ENCODE results near the gene BCAR3.
"Not testable (repeated sequence)": the region's sequence is repeated elsewhere in the genome, so short reads cannot be mapped to it uniquely, and the experiment has no call there.

BCAR3 gene

GRCh38 chr1:93707956-93708355, 26.3 kb upstream of the BCAR3 start:
- in situ Hi-C loops (cut with MboI; ENCODE audit: low sequenced_read_pairs) = no loop called here

- in situ Hi-C loops (cut with MboI; ENCODE audit: low sequenced_read_pairs) = no loop called here
Observed at GRCh38 chr1:93705892-93706500, 24.4 kb upstream of the BCAR3 start.

DNA sequence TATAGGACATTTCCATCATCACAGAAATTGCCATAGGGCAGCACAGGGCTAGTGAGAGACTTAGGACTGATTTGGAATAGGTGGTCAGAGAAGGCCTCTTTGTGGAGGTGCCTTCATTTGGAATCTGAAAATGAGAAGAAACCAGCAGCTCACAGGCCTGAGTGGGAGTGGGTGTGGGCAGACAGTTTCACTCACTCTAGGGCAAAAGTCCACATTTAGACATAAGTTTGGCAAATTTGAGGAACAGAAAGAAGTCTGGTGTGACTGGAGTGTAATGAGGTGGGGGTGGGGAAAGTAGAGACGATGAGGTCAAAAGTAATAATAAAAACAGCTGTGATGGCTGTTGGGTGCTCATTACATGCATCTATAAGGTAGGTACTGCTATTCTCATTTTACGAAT, 22.4 kb upstream of the BCAR3 start:
- in situ Hi-C loops (cut with MboI; ENCODE audit: low sequenced_read_pairs) = no loop called here

DNA sequence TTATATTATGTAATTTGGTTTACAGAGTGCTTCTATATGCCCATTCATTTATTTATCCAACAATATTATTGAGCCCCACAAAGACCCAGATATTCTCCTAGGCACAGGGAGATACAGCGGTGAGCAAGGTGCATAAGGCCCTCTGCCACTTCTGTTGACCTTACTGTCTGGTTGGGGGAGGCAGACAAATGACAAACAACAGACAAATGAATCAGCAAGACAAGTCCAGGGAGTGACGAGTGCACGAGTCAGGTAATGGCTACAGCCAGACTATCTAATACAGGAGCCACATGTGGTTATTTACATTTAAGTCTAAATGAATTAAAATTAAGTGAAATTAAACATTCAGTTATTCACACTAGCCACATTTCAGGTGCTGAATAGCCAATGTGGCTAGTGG, 22.0 kb upstream of the BCAR3 start:
- in situ Hi-C loops (cut with MboI; ENCODE audit: low sequenced_read_pairs) = no loop called here

DNA sequence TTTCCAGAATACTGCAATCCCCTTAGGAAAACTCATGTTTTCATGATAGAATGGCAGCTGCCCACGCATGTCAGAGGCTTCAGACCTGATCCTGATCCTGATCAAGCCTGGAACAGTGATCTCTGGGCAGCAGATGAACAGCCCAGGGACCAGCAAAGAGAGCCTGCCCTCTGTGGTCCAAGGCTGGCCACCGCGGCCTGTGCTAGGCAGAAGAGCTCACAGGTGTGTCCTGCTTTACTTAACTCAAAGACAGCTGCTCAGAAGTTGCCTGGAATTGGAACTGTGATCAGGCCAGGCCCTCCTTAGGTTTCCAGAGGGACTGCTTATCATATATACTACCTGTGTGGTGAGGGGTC, 21.2 kb upstream of the BCAR3 start:
- in situ Hi-C loops (cut with MboI; ENCODE audit: low sequenced_read_pairs) = no loop called here

DNA sequence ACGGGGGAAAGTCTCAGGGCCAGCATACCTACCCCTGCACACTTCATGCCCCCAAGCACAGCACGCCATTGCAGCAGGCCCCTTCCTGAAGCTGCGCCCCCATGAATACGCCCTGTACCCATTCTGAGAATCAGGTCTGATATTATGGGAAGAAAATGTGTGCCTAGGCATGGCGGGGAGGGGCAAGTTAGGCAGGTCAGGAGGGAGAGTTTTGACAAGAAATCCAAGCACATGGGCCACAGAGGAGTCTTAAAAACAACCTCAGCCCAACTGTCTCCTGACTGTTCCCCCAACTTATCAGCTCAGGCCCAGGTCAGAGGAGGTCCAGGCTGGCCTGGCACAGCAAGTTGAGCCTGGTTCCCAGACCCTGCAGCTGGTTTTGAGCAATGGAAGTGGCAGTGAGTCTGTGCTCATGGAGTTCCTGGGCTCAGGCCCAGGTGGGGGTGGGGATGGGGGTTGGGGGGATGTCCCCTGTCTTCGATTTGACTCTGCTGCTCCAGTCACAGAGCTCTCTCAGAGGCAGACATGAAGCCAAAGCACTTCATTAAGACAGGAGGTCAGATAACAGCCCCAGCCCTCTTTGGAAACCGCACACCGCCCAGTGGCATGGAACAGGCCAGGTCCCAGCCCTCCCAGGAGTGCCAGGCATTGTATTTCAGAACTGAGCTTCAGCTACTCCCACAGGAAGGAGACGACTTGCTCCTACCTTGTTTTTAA, 20.6 kb upstream of the BCAR3 start:
- in situ Hi-C loops (cut with MboI; ENCODE audit: low sequenced_read_pairs) = no loop called here

DNA sequence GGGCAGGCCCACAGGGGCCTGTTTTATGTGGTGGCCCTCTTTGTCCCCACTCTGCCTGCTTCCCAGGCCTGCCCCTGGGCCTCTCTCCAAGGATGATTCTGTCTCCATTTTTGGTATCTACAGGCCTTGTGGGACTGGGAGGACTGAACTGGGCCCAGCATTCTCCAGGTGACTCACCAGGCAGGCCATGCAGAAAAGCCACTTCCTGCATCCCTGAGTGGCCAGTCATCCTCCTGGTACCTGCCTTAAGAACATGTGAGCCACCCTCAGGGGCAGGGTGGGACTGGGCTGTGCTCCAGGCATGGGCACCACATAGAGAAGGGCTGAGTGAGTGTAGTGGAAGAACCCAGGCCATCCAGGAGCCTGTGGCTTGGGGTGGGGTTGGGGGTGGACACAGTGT, 20.0 kb upstream of the BCAR3 start:
- in situ Hi-C loops (cut with MboI; ENCODE audit: low sequenced_read_pairs) = no loop called here

- in situ Hi-C loops (cut with MboI; ENCODE audit: low sequenced_read_pairs) = no loop called here
Observed at GRCh38 chr1:93700532-93701469, 19.2 kb upstream of the BCAR3 start.

- in situ Hi-C loops (cut with MboI; ENCODE audit: low sequenced_read_pairs) = no loop called here
Observed at GRCh38 chr1:93699503-93700168, 18.0 kb upstream of the BCAR3 start.

DNA sequence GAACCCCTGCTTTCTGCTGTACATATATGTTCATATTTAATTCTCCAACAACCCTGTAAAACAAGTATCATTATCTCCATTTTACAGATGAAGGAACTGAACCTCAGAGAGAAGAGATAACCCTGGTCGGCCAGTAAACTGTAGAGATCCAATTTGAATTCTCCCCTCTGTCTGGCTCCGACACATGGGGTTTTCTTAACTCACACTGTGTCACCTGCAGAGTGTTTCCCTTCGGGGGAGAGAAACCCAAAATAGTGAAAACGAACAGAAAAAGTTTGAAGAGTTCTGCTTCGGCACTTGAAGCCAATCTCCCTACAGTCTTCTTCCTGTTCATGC, 17.4 kb upstream of the BCAR3 start:
- in situ Hi-C loops (cut with MboI; ENCODE audit: low sequenced_read_pairs) = no loop called here

DNA sequence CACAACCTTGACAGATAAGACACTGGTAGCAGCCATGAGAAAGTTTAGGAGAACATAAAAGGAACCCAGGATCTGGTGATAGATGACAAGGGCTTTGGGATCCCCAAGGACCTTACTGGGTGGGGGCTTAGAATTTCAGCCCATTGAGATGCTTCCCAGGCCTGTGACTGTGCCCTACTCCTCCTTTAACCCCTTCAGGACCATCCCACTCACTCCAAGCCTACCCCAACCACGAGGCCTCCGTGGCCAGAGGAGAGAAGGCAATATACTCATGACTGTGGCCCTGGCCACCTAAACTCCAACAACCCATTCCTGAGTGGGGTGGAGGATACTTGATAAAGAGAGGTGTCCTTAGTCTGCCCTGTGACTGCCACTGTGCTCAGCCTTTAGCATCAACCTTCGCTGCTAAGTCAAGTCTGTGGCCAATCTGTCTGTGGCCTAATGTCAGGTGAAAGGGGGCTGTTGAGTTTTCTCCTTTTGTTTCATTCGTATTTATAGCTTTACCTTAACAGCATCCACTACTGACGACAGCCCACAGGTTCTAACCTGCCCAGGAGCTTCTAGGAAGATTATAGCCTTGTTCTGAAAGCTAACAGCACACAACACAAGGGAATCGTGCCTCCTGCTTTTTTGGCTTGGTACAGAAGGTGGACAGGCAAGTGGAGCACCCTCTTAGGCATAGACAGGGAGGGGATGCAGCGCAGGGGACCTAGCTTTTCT, 16.9 kb upstream of the BCAR3 start:
- in situ Hi-C loops (cut with MboI; ENCODE audit: low sequenced_read_pairs) = no loop called here

DNA sequence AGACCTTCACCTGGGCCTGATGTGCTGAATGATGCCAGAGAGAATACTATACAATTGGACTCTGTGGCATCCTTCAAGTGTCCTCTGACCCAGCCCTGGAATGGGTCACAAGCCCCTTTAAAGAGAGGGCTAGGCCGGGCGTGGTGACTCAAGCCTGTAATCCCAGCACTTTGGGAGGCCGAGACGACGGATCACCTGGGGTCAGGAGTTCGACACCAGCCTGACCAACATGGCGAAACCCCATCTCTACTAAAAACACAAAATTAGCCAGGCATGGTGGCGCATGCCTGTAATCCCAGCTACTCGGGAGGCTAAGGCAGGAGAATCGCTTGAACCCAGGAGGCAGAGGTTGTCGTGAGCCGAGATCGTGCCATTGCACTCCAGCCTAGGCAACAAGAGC, 15.9 kb upstream of the BCAR3 start:
- in situ Hi-C loops (cut with MboI; ENCODE audit: low sequenced_read_pairs) = not testable (repeated sequence)

DNA sequence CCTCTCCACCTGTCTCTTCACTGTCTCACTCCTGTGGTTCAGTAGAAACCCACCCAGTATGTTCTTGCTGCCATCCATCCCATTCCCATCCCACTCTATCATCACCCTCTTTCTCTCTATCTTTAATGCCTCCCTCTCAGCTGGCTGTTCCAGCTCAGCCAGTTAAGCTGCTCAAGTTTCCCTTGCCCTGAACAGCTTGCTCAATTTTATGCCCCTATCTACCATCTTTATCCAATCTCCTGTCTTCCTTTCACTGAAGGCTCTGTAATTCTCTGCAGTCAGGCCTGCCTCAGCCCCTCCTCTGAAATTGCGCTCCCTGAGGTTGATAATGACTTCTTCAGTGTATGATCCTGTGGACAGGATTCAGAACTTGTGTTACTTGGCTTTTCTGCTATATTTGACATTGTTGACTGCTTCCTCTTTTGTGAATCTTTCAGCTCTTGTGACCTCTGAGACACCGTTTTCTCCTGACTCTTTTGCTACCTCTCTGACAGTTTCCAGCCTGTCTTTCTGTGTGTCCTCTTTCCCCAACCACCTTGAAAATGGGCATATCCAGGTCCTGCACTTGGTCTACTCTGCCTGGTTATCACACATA, 13.9 kb upstream of the BCAR3 start:
- in situ Hi-C loops (cut with MboI; ENCODE audit: low sequenced_read_pairs) = no loop called here

DNA sequence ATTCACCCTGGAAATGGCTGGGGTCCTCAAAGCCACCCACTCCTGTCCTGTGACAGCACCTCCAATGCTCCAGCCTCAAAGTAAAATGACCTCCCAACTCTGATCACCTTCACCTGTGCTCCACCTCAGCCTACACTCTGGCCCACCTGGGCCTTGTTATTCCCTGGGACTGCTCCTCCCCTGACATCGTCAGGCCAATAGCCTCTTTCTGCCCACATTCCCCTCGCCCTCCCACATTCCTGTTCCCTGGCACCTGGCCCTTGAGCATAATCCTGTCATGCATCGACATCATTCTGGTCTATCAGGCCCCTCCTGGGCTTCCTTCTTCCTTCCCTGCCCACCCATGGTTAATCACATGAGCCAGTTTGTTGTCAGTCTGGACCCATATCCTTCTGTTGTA, 13.2 kb upstream of the BCAR3 start:
- in situ Hi-C loops (cut with MboI; ENCODE audit: low sequenced_read_pairs) = no loop called here

DNA sequence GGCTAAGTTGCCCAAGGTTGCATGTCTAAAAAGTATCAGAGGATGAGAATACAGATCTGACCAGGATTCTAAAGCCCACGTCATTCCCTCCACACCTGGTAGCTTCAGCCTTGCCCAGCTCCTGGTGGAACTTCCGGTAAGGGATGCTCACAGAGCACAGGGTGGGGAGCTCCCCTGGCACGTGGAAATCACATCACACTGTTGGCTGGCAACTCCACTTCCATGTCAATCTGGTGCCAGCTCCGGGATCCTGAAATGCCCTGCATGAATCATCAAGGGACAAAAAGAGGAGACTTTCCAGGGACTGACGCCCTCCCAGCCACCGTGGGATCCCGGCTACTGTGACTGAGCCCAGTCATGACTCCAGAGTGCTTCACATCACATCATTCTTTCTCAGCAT, 12.4 kb upstream of the BCAR3 start:
- in situ Hi-C loops (cut with MboI; ENCODE audit: low sequenced_read_pairs) = no loop called here

GRCh38 chr1:93692983-93693591, 11.4 kb upstream of the BCAR3 start:
- in situ Hi-C loops (cut with MboI; ENCODE audit: low sequenced_read_pairs) = no loop called here

- in situ Hi-C loops (cut with MboI; ENCODE audit: low sequenced_read_pairs) = no loop called here
Observed at GRCh38 chr1:93692451-93692861, 10.8 kb upstream of the BCAR3 start.

DNA sequence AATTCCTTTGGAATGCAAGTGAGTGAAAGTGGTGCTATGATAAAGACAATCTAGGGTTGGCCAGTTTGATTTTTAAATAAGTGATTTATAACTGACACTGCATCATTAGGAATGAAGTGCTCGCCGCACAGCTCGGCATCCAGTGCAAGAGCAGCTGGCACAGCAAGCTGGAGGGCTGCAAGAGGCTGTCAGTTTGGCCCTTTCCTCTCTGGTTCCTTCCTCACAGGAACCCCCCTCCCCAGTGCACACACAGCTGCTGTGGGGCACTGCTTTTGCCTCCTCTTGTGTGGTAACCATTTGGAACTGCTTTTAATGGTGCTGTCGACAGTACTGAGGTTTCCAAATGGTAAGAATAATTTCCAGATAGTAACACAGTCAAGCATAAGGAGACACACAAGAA, 10.4 kb upstream of the BCAR3 start:
- in situ Hi-C loops (cut with MboI; ENCODE audit: low sequenced_read_pairs) = no loop called here

GRCh38 chr1:93690921-93691789, 9.5 kb upstream of the BCAR3 start:
- in situ Hi-C loops (cut with MboI; ENCODE audit: low sequenced_read_pairs) = no loop called here

Data from HL-60/S4 treated with phorbol 12-myristate 13-acetate at 8.2 ng/mL for 4 days and 3 days (cell line).